ENCODE results near the gene TRAF5. TPM values are rescaled to one million over a fixed set of nuclear protein-coding genes. Genes with fewer than 3 reads are reported as not detected.
"Not testable (repeated sequence)": the region's sequence is repeated elsewhere in the genome, so short reads cannot be mapped to it uniquely, and the experiment has no call there.

The TRAF5 gene
- total and polyA plus RNA-seq, 2 of the 4 experiments (the other 2 are of a cell fraction): 10.0 to 14.7 TPM

GRCh38 chr1:211352055-211352454 is 25.4 kb downstream of the TRAF5 start:
- in situ Hi-C loops (cut with MboI; ENCODE audit: low sequenced_read_pairs); H2AK9ac ChIP-seq (replicated peaks; ENCODE audit: low read depth, low read length, poor library complexity); intact Hi-C loops (cut with micrococcal nuclease); H2AFZ ChIP-seq (replicated peaks; ENCODE audit: low read length, poor library complexity); POLR2A ChIA-PET (ENCODE audit: unreplicated experiment); H3K4ac ChIP-seq (ENCODE audit: low read depth, low read length); DNase-seq; H3K27me3 ChIP-seq (ENCODE audit: control insufficient read depth, insufficient read depth, low read length); H3K56ac ChIP-seq (ENCODE audit: extremely low read depth, insufficient read depth, low read length); H4K91ac ChIP-seq (ENCODE audit: insufficient read depth, low read depth, low read length); dilution Hi-C loops (cut with HindIII; ENCODE audit: low sequenced_read_pairs, unreplicated experiment); H3K18ac ChIP-seq (ENCODE audit: low read depth, low read length); H3K4me2 ChIP-seq (ENCODE audit: low read depth, low read length); H3K14ac ChIP-seq (replicated peaks; ENCODE audit: low read depth, low read length); H2BK120ac ChIP-seq (ENCODE audit: low read depth, low read length); H3K23ac ChIP-seq (ENCODE audit: low read depth, low read length); H2BK15ac ChIP-seq (ENCODE audit: low read depth, low read length); H3K9me3 ChIP-seq (ENCODE audit: control insufficient read depth, insufficient read depth, low read length); H4K20me1 ChIP-seq (ENCODE audit: insufficient read depth, low read length); H3K27ac ChIP-seq (ENCODE audit: insufficient read depth, low read length); CTCF ChIA-PET; H3K4me3 ChIP-seq (ENCODE audit: insufficient read depth, low read depth, low read length); H2AK5ac ChIP-seq (ENCODE audit: low read depth, low read length); H4K5ac ChIP-seq (ENCODE audit: low read depth, low read length); BruUV-seq (replicated peaks); H3K4me1 ChIP-seq (ENCODE audit: control insufficient read depth, insufficient read depth, low read length); ATAC-seq (ENCODE audit: low read depth); H4K8ac ChIP-seq (ENCODE audit: low read depth in 2 of 2, low read length in 2 of 2); H3K9ac ChIP-seq (ENCODE audit: low read depth, low read length); H2BK20ac ChIP-seq (ENCODE audit: low read depth, low read length); H2BK5ac ChIP-seq (ENCODE audit: low read depth, low read length, poor library complexity, severe bottlenecking): not testable (repeated sequence)
- H3K9me1 ChIP-seq (ENCODE audit: insufficient read depth, low read length): 0 out of 2 replicates have a peak, but pooled peaks cover 11% of the 10 kb centered on the region
- peaks cover 19% of the 10 kb centered on the region for H3K36me3 ChIP-seq (ENCODE audit: control insufficient read depth, insufficient read depth, low read length)
- H3K79me1 ChIP-seq (ENCODE audit: low read depth in 1 of 2, low read length in 2 of 2): peaks cover 37 to 48% of the 10 kb centered on the region in 2 experiments
- WGBS, 2 experiments (ENCODE audit: extremely low coverage in 2 of 2, insufficient read length in 1 of 2): no CpG with 5 or more reads among the region's 3 CpGs
